HepG2 (cell line): ENCODE data around the gene LAMC3. TPM values are rescaled to one million over a fixed set of nuclear protein-coding genes. Genes with fewer than 3 reads are reported as not detected.

Experiments
- AKNA ChIP-seq: sonication (generic); formaldehyde crosslinking; IDR thresholded peaks from 2 replicates; pipeline ENCODE4 v1.4.0; 2020; ENCODE audit warnings: missing genetic modification reagents, borderline replicate concordance
- ASH2L ChIP-seq: fragments of 300-600, 200-600 bp; sonication (generic); IDR thresholded peaks from 2 replicates; pipeline ENCODE4 v1.7.0; 2017; ENCODE audit warnings: low read depth, mild to moderate bottlenecking, moderate library complexity, mixed read lengths, low read length; ENCODE audit not compliant: insufficient read length
- BCLAF1 ChIP-seq: fragments of 450-650 bp; IDR thresholded peaks from 2 replicates; pipeline ENCODE4 v1.6.1; 2017; ENCODE audit warnings: mild to moderate bottlenecking
- DNMT1 ChIP-seq: sonication (generic); formaldehyde crosslinking; IDR thresholded peaks from 2 replicates; pipeline ENCODE4 v1.5.1; 2020; ENCODE audit warnings: mild to moderate bottlenecking, missing genetic modification reagents
- KDM1A ChIP-seq: IDR thresholded peaks from 2 replicates; pipeline ENCODE4 v1.6.1; 2016; ENCODE audit warnings: missing compliant biosample characterization
- KDM4B ChIP-seq: sonication (generic); formaldehyde crosslinking; IDR thresholded peaks from 2 replicates; pipeline ENCODE4 v1.4.0; 2020; ENCODE audit warnings: missing genetic modification reagents
- NFIB ChIP-seq: sonication (generic); formaldehyde crosslinking; IDR thresholded peaks from 2 replicates; pipeline ENCODE4 v1.9.0; 2021; ENCODE audit warnings: missing genetic modification reagents, mild to moderate bottlenecking, borderline replicate concordance
- NR3C1 ChIP-seq: sonication (generic); formaldehyde crosslinking; IDR thresholded peaks from 2 replicates; pipeline ENCODE4 v1.4.0; 2020; ENCODE audit warnings: missing genetic modification reagents
- PAF1 ChIP-seq: IDR thresholded peaks from 2 replicates; pipeline ENCODE4 v1.6.1; 2016; ENCODE audit warnings: missing genetic modification reagents, missing compliant biosample characterization
- TBX3 ChIP-seq: fragments of 450-650 bp; IDR thresholded peaks from 2 replicates; pipeline ENCODE4 v1.6.1; 2017; ENCODE audit warnings: antibody characterized with exemption, mild to moderate bottlenecking, inconsistent platforms, borderline replicate concordance
- TEF ChIP-seq: sonication (generic); formaldehyde crosslinking; IDR thresholded peaks from 2 replicates; pipeline ENCODE4 v1.5.0; 2020; ENCODE audit warnings: missing genetic modification reagents
- ZFP36L2 ChIP-seq: sonication (generic); formaldehyde crosslinking; IDR thresholded peaks from 2 replicates; pipeline ENCODE4 v1.4.0; 2020; ENCODE audit warnings: missing genetic modification reagents
- ZFP91 ChIP-seq: sonication (generic); formaldehyde crosslinking; IDR thresholded peaks from 2 replicates; pipeline ENCODE4 v1.9.0; 2022; ENCODE audit warnings: missing genetic modification reagents, mild to moderate bottlenecking, borderline replicate concordance
- ZGPAT ChIP-seq: IDR thresholded peaks from 2 replicates; pipeline ENCODE4 v1.6.1; 2016; ENCODE audit warnings: mild to moderate bottlenecking
- ZNF274 ChIP-seq: sonication (generic); formaldehyde crosslinking; IDR thresholded peaks from 2 replicates; pipeline ENCODE4 v1.5.1; 2020; ENCODE audit warnings: mild to moderate bottlenecking, missing genetic modification reagents
- ZNF788 ChIP-seq: sonication (generic); formaldehyde crosslinking; IDR thresholded peaks from 2 replicates; pipeline ENCODE4 v1.5.0; 2020; ENCODE audit warnings: mild to moderate bottlenecking, missing genetic modification reagents, borderline replicate concordance
- polyA plus RNA-seq, 8 experiments: library from polyadenylated mRNA; depleted of rRNA in 3 of 8; stranded (reverse) in 7 of 8; unstranded in 1 of 8; fragments of >200 nt; fragmentation: Illumina TruSeq in 4 of 8; extraction: Trizol in 4 of 8; gene quantifications; 2 replicates each; pipeline versions ENCODE4 v1.2.1 to v1.2.3, GENCODE V29; 2011 to 2016; ENCODE audit warnings: low read depth in 4 of 8, missing spikeins in 1 of 8, mixed read lengths in 1 of 8; ENCODE audit not compliant: insufficient read depth in 1 of 8
- total RNA-seq, 5 experiments: library from RNA; depleted of rRNA; stranded (reverse); fragments of >200 nt; fragmentation: Illumina TruSeq; extraction: Trizol; gene quantifications; 2 replicates each; pipeline ENCODE4 v1.2.3, GENCODE V29; 2016; ENCODE audit warnings: low read depth in 1 of 5

The LAMC3 gene
- total and polyA plus RNA-seq, 2 of the 13 experiments (the other 11 are each of a cell fraction or from before 2014, with no cell fraction given): 0.07 to 0.57 TPM

- TF ChIP-seq ZFP91: peak; percentile 70
- no peak for TF ChIP-seq KDM1A
- TF ChIP-seq NR3C1 (CRISPR knock-in tag): no peak
- TF ChIP-seq BCLAF1: no peak
- no peak for TF ChIP-seq TBX3
- TF ChIP-seq DNMT1 (CRISPR knock-in tag): no peak
- TF ChIP-seq ZNF788 (CRISPR knock-in tag): 0 out of 2 replicates have a peak, but pooled peaks have one; percentile 34
- TF ChIP-seq PAF1: no peak
- TF ChIP-seq TEF (CRISPR knock-in tag): no peak
- no peak for TF ChIP-seq ASH2L
- TF ChIP-seq AKNA: no peak
- TF ChIP-seq KDM4B (CRISPR knock-in tag): no peak
- no peak for TF ChIP-seq ZGPAT (CRISPR knock-in tag)
- TF ChIP-seq ZNF274 (CRISPR knock-in tag): no peak
- TF ChIP-seq ZFP36L2 (CRISPR knock-in tag): no peak
- no peak for TF ChIP-seq NFIB (CRISPR knock-in tag)
Measured at GRCh38 chr9:131078427-131079366, 69.7 kb downstream of the LAMC3 start (continued).
